ENCODE measurements around the gene CNKSR2.

GRCh38 chrX:21374994-21375707 is 933 bp downstream of the CNKSR2 start:
- TF ChIP-seq EZH2 (IDR thresholded peaks at IDR 0.05) (no peak), POLR2AphosphoS5 (IDR thresholded peaks at IDR 0.05; ENCODE audit: borderline replicate concordance, low read depth, low read length) (no peak)
